Measurements from ENCODE around the gene SDK1. TPM values are rescaled to one million over a fixed set of nuclear protein-coding genes. Genes with fewer than 3 reads are reported as not detected.

Gene SDK1
- total and polyA plus RNA-seq, 2 of the 8 experiments (the other 6 are each of a cell fraction or from before 2014, with no cell fraction given), result 3.3 to 7.2 TPM

DNA sequence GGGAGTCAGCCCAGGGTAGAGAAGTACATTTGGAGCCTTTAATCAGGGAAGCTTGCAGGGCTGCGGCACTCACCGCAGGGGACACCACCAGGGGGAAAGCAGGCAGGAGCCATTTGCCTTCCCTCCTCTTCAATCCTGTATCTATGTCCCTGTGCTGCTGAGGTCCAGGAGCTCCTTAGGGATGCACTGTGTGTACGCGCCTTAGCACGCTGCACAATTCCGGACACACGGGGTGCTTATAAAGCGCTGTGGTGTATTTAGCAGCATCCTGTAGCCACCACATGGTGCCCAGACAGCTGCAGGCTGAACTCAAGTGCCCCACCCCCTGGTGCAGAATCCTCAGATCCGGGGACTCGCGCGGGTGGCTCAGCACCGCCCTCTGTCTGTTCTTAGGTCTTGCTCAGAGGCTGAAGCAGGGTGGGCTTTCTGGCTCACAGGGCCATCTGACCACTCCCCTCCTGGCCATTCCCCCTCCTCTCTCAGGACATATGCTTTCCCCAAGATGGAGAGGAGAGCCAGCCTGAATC lies 421.4 kb downstream of the SDK1 start:
- DNase-seq (ENCODE audit: low read depth in 1 of 2, low spot score in 2 of 2) (peak; percentile 78 to 81), FAIRE-seq (peak; percentile 65)
- Histone ChIP-seq H3K18ac (ENCODE audit: extremely low read depth, low read length) (peak overlapping the region; percentile 68; the same call in 1 of the 2 replicates), H3K9me3 (ENCODE audit: insufficient read depth in 2 of 2, low read depth in 1 of 2, low read length in 1 of 2) (no peaks in the 10 kb centered on the region), H2BK20ac (ENCODE audit: low read length) (no peak overlapping the region), H2BK15ac (ENCODE audit: low read length) (peak overlapping the region; percentile 85; the same call in 1 of the 2 replicates), H3K36me3 (ENCODE audit: control insufficient read depth in 2 of 4, insufficient read depth in 4 of 4, low read length in 3 of 4) (no peaks in the 10 kb centered on the region), H4K5ac (ENCODE audit: insufficient read length, low read depth, low read length) (no peak overlapping the region), H3K14ac (ENCODE audit: insufficient read length) (no peak overlapping the region), H2AFZ (ENCODE audit: low read length) (peak overlapping the region; percentile 63; the same call in 1 of the 2 replicates), H3K23ac (ENCODE audit: insufficient read length) (no peak overlapping the region), H3K79me1 (ENCODE audit: low read depth, low read length) (no peaks in the 10 kb centered on the region), H3K56ac (replicated peaks; ENCODE audit: insufficient read length, low read depth, low read length) (no peak overlapping the region), H3K4me1 (replicated peaks in 1 of 4; ENCODE audit: control insufficient read depth in 3 of 4, insufficient read depth in 4 of 4, low read length in 3 of 4) (peaks cover 0 to 6% (median 5%) of the 10 kb centered on the region in 4 experiments; a peak in 6 of 7 replicates), H3K23me2 (ENCODE audit: low read depth, low read length) (no peaks in the 10 kb centered on the region), H2BK5ac (ENCODE audit: low read depth, low read length) (no peak overlapping the region), H3K27me3 (replicated peaks in 1 of 4; ENCODE audit: control insufficient read depth in 3 of 4, extremely low read depth in 1 of 4, insufficient read depth in 3 of 4, low read length in 3 of 4) (no peaks in the 10 kb centered on the region), H3K27ac (ENCODE audit: low read depth, low read length) (no peak overlapping the region), H2AK5ac (ENCODE audit: low read depth, low read length) (no peak overlapping the region), H3K4me3 (ENCODE audit: extremely low read depth in 1 of 4, insufficient read depth in 2 of 4, low read depth in 3 of 4, low read length in 4 of 4) (peak overlapping the region in 1 of 4 experiments; percentile 14; a peak in 1 of 8 replicates), H4K20me1 (replicated peaks in 1 of 2; ENCODE audit: control insufficient read depth in 1 of 2, insufficient read depth in 2 of 2, low read length in 2 of 2) (no peaks in the 10 kb centered on the region), H2BK12ac (ENCODE audit: low read depth, low read length) (no peak overlapping the region), H3K4me2 (ENCODE audit: insufficient read depth in 1 of 2, low read depth in 2 of 2, low read length in 2 of 2) (peak overlapping the region; percentile 34 to 52; a peak in 1 of 4 replicates), H2BK120ac (replicated peaks; ENCODE audit: low read depth, low read length) (no peak overlapping the region), H4K91ac (replicated peaks; ENCODE audit: insufficient read length, low read length) (no peak overlapping the region), H4K8ac (ENCODE audit: extremely low read depth, insufficient read depth, low read length) (no peak overlapping the region), H3K9ac (replicated peaks in 1 of 4; ENCODE audit: extremely low read depth in 1 of 4, low read depth in 3 of 4, low read length in 3 of 4) (no peak overlapping the region), H3K79me2 (ENCODE audit: control insufficient read depth in 1 of 2, insufficient read depth in 2 of 2, low read length in 2 of 2) (no peaks in the 10 kb centered on the region), H3K4ac (replicated peaks; ENCODE audit: insufficient read length, low read depth, low read length) (no peak overlapping the region)
- ChIA-PET CTCF (ENCODE audit: partially characterized antibody) (interaction anchor here (0.5 to 2.8 kb wide), 15 partner anchors 8 to 537 kb away, joined by 3 to 10 read pairs (median 4); no protein-coding TSS in a partner anchor), POLR2A (ENCODE audit: partially characterized antibody) (no interaction called here)
- 48% methylated on average over 12 of the region's 13 CpGs; no CpG with 5 or more reads in 1 of the 2 experiments for WGBS, 2 experiments (ENCODE audit: extremely low coverage in 1 of 2, insufficient coverage in 1 of 2, insufficient read length in 1 of 2, insufficient replicate concordance in 2 of 2, low coverage in 1 of 2, low lambda C conversion rate in 2 of 2, missing lambda C conversion rate in 1 of 2)
- TF ChIP-seq RAD21 (IDR thresholded peaks at IDR 0.05 in 1 of 2, conservative IDR thresholded peaks at IDR 0.05 in 1 of 2; ENCODE audit: low read depth in 2 of 2, low read length in 2 of 2), result peak; percentile 60 to 74
- TF ChIP-seq CTCF (IDR thresholded peaks at IDR 0.05; ENCODE audit: control extremely low read depth in 1 of 3, insufficient read depth in 1 of 3, low read depth in 1 of 3, low read length in 3 of 3), result peak; percentile 73 to 79 (median 75)
- no peak for TF ChIP-seq POU5F1 (IDR thresholded peaks at IDR 0.05; ENCODE audit: low read depth, low read length)
- TF ChIP-seq JUN (IDR thresholded peaks at IDR 0.05; ENCODE audit: low read depth, low read length), result no peak
- no peak for TF ChIP-seq TEAD4 (IDR thresholded peaks at IDR 0.05; ENCODE audit: low read depth, low read length)
- peak; percentile 36 for TF ChIP-seq NANOG (IDR thresholded peaks at IDR 0.05; ENCODE audit: insufficient read depth, low read depth, low read length, poor library complexity, severe bottlenecking)
- no peak for TF ChIP-seq BRCA1 (IDR thresholded peaks at IDR 0.05; ENCODE audit: low read depth, low read length)
- no peak for TF ChIP-seq POLR2AphosphoS5 (IDR thresholded peaks at IDR 0.05; ENCODE audit: low read depth, low read length)
